Subcutaneous adipose tissue (tissue), 4 donors: ENCODE measurements around the gene ISOC2. TPM values are rescaled to one million over a fixed set of nuclear protein-coding genes. Genes with fewer than 3 reads are reported as not detected.

Experiments
- total RNA-seq, 4 donors: library from RNA; depleted of rRNA; stranded (reverse); fragments of >200 nt; gene quantifications; one replicate each; pipeline ENCODE4 v1.1.0, GENCODE V29; 2016
- TF ChIP-seq, protein P1 (sequence below): fragments of 450-650 bp; IDR thresholded peaks from one replicate; pipeline ENCODE4 v1.5.1; 2016; ENCODE audit warnings: low read depth, mild to moderate bottlenecking, control low read depth, antibody characterized with exemption, moderate library complexity

The ISOC2 gene
- total RNA-seq, 4 donors from 2014 or later: 38.2 to 62.4 (median 45.7) TPM

DNA sequence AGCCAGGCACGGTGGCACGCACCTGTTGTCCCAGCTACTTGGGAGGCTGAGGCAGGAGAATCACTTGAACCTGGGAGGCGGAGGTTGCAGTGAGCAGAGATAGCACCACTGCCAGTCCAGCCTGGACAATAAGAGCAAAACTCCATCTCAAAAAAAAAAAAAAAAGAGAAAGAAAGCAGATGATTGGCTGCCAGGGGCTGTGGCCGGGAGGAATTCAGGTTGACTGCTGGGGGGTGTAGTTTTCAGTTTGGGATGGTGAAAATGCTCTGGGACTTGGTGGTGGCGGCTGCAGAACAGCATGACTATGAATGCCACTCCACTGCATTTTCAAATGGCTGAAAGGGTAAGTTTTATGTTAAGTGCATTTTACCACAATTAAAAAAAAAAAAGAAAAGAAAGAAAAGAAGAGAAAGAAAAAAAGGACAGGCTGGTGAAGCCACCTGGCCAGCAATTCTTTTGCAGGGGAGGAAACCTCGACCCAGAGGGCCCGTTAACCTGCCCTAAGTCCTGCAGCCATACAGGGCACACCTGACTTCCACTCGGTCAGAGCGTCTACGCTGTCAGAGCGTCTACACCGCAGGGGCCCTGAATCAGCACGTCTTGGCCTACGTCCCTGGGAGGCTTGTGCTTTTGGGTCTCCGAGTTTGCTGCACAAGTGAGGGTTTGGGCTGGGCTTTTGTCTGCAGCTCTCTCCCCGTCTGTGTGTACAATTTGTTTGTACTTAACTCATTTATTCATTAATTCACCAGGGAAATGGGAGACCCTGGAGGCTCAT is 3.6 kb downstream of the ISOC2 start:
- TF ChIP-seq, protein P1, sequence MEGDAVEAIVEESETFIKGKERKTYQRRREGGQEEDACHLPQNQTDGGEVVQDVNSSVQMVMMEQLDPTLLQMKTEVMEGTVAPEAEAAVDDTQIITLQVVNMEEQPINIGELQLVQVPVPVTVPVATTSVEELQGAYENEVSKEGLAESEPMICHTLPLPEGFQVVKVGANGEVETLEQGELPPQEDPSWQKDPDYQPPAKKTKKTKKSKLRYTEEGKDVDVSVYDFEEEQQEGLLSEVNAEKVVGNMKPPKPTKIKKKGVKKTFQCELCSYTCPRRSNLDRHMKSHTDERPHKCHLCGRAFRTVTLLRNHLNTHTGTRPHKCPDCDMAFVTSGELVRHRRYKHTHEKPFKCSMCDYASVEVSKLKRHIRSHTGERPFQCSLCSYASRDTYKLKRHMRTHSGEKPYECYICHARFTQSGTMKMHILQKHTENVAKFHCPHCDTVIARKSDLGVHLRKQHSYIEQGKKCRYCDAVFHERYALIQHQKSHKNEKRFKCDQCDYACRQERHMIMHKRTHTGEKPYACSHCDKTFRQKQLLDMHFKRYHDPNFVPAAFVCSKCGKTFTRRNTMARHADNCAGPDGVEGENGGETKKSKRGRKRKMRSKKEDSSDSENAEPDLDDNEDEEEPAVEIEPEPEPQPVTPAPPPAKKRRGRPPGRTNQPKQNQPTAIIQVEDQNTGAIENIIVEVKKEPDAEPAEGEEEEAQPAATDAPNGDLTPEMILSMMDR: no peak

DNA sequence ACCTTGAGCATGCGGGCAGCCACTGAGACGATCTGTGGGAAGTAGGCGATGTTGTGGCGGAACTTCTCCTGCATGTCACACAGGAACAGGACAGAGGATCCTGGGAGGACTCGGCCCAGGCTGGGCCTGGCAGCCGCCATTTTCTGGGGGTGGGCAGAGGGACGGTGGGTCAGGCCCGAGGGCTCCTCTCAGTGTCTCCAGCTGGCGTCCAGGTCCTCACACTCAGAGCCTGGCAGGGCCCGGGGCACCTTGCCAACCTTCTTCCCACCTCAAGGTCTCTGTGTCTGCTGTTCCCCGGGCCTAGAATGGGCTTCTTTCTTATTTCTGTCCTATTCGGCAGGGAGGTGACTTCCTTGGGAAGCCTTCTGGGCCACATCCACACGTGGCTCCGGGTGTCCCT is 5.1 kb downstream of the ISOC2 start:
- TF ChIP-seq, protein P1: no peak

DNA sequence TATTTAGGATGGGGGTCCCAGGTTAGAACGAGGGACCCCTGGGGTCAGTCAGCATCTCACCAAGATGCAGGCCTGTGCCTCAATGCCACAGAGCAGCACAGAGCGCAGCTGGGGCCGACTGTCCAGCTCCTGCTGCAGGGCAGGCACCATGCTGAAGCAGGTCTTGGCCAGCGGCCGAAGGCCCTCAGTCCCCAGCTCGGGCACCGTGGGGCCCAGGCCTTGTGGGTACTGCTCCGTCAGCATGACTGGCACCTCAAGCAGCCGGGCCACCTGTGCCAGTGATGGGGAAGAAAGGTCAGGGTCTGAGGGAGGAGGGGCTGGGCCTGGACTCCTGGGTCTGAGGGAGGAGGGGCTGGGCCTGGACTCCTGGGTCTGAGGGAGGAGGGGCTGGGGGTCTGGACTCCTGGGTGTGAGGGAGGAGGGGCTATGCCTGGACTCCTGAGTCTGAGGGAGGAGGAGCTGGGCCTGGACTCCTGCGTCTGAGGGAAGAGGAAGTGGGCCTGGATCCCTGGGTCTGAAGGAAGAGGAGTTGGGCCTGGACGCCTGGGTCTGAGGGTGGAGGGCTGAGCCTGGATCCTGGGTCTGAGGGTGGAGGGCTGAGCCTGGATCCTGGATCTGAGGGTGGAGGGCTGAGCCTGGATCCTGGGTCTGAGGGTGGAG is 5.7 kb downstream of the ISOC2 start:
- TF ChIP-seq, protein P1: no peak

DNA sequence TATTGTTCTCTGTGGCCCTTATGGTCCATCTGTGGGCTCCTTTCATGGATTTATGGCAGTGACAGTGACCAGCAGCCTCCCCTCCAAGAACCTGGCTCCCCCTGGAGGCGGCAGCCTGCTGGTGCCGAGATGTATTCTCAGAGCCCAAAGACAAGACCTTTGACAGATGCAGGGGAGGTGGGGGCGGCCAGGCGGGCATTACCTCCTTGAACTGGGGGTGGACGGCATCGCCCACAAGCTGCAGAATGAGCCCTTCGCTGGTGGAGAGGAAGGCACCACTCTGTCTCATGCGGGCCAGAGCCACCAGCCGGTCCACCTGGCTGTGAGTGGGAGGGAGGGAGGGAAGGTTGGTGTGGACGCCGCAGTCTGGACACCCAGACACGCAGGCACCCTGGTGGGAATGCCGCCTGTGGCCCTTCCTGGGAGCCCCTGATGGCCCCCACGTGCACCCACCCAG is 6.6 kb downstream of the ISOC2 start:
- TF ChIP-seq, protein P1: no peak

DNA sequence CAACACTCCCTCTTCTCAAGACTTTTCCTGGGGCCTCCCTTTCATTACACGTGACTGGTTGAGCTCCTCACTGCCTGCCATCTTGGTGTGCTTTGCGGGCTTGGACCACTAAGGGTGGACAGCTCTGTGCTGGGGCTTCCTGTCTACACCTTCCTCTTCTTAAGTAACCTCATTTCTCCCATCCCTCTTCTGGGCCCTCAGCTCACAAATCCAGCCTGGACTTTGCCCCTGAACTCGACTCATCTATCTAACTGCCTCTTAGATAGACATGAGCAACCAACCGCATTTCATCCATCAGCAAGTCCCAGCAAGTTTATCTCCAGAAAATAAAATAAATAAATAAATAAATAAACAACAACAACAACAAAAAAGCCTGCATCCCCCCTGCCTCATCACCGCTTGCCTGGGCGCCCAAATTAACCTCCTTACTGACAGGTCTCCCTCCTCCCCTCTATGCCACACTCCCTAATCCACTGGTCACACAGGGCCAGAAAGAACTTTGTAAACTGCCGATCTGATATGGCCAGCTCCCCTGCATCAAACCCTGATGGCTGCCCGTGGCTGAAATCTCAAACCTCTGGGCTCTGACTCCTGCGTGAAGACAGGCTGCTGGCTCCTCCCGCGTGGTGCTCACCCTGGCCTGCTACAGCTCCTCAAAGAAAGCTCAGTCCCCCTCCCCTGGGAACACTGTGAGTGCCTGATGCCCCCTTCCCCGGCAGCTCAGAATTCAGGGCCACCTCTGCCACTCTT is 7.8 kb downstream of the ISOC2 start:
- TF ChIP-seq, protein P1: no peak

DNA sequence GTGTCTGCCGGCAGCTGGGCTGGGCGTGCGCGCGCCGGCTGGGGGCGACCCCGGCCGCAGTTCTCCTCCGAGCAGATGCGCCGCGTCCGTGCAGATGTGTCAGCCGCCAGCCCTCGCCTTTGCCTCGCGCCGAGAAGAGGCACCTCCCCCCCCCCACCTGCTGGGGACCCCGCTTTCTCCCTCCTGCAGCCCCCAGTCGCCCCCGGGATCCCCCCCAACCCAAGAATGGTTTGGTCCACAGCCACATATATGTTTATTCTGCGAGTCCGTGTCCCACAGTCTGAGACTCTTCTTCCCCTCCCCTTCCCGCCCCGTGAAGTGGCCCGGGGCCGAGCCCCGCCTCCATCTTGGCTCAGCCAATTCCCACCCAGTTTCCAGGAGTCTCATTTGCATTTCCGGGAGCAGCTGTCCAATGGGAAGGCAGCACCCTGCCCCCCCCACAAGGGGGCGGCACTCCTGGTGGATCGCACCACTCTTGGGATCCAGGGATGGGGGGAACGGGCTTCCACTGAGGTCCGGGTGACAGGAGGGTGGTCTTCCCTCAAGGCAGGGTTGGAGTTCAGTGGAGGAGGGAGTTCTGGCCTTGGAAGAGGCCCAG is 8.6 kb downstream of the ISOC2 start:
- TF ChIP-seq, protein P1: no peak
